PC-9 (cell line): ENCODE results near the gene LCOR. TPM values are rescaled to one million over a fixed set of nuclear protein-coding genes. Genes with fewer than 3 reads are reported as not detected.

Experiments used
- BruUV-seq: library from RNA; stranded (reverse); fragments of 400-500 nt; replicated peaks from 2 replicates; lab custom pipeline; 2021; lab: Mats Ljungman, UMichigan
- CTCF ChIA-PET: fragments of 300-600 bp; sonication (Branson Sonifier 250); formaldehyde crosslinking; loops from one replicate; lab custom pipeline; 2022; ENCODE audit warnings: antibody characterized with exemption; lab: Charles Lee
- POLR2A ChIA-PET: fragments of 300-600 bp; sonication (Branson Sonifier 250); formaldehyde crosslinking; loops from one replicate; lab custom pipeline; 2022; ENCODE audit warnings: antibody characterized with exemption; ENCODE audit not compliant: unreplicated experiment; lab: Charles Lee
- DNase-seq, 2 experiments: peaks; one replicate each; pipeline versions ENCODE4 v3.0.0 to v3.0.0-alpha.2; 2015 to 2022; ENCODE audit warnings: mixed read lengths in 1 of 2
- H2AFZ ChIP-seq: fragments of 200-600 bp; sonication (generic); 2 replicates; pipeline ENCODE4 v1.8.1; 2017; ENCODE audit warnings: antibody characterized with exemption
- H3F3A ChIP-seq: fragments of 200-600 bp; sonication (generic); 2 replicates; pipeline ENCODE4 v1.8.1; 2017; ENCODE audit warnings: antibody characterized with exemption, mild to moderate bottlenecking, low read depth; ENCODE audit not compliant: insufficient read depth
- H3K27ac ChIP-seq: fragments of 200-600 bp; sonication (generic); 2 replicates; pipeline ENCODE4 v1.6.1; 2016; ENCODE audit warnings: mixed run types
- H3K27me3 ChIP-seq: fragments of 200-600 bp; sonication (generic); 2 replicates; pipeline ENCODE4 v1.6.1; 2016; ENCODE audit warnings: low read depth, mixed run types; ENCODE audit not compliant: insufficient read depth
- H3K36me3 ChIP-seq: fragments of 200-600 bp; sonication (generic); 2 replicates; pipeline ENCODE4 v1.6.1; 2016; ENCODE audit warnings: low read depth, mixed run types
- H3K4me1 ChIP-seq: fragments of 200-600 bp; sonication (generic); replicated peaks from 2 replicates; pipeline ENCODE4 v1.6.1; 2016; ENCODE audit warnings: mixed run types; ENCODE audit not compliant: insufficient read depth
- H3K4me2 ChIP-seq: fragments of 200-600 bp; sonication (generic); 2 replicates; pipeline ENCODE4 v1.6.1; 2017; ENCODE audit warnings: mixed run types
- H3K4me3 ChIP-seq: fragments of 200-600 bp; sonication (generic); 2 replicates; pipeline ENCODE4 v1.6.1; 2016; ENCODE audit warnings: mixed run types
- H3K79me2 ChIP-seq: fragments of 200-600 bp; sonication (generic); 2 replicates; pipeline ENCODE4 v1.6.1; 2017; ENCODE audit warnings: low read depth, mixed run types
- H3K9me2 ChIP-seq: fragments of 200-600 bp; sonication (generic); 2 replicates; pipeline ENCODE4 v1.8.1; 2017; ENCODE audit warnings: mild to moderate bottlenecking; ENCODE audit not compliant: insufficient read depth
- H3K9me3 ChIP-seq: fragments of 200-600 bp; sonication (generic); 2 replicates; pipeline ENCODE4 v1.8.1; 2016; ENCODE audit warnings: low read depth; ENCODE audit not compliant: insufficient read depth
- H4K20me1 ChIP-seq: fragments of 200-600 bp; sonication (generic); 2 replicates; pipeline ENCODE4 v1.8.1; 2017; ENCODE audit not compliant: insufficient read depth
- EZH2 ChIP-seq: fragments of 200-600 bp; sonication (generic); IDR thresholded peaks from 2 replicates; pipeline ENCODE4 v1.8.0; 2017; ENCODE audit warnings: antibody characterized with exemption, low read depth
- intact Hi-C: fragments of 100-400 bp; cut with micrococcal nuclease; formaldehyde crosslinking; loops from one replicate; pipeline ENCODE4 v1.10.0; 2022; ENCODE audit not compliant: unreplicated experiment
- total RNA-seq: library from RNA; stranded (reverse); gene quantifications from 2 replicates; pipeline ENCODE4 v1.2.3, GENCODE V29; 2021
- TF ChIP-seq, protein P1 (sequence below): fragments of 200-600 bp; sonication (generic); conservative IDR thresholded peaks from 2 replicates; pipeline ENCODE4 v1.6.1; 2017; ENCODE audit warnings: mixed run types, antibody characterized with exemption, mild to moderate bottlenecking, moderate library complexity

LCOR gene
- total RNA-seq, 1 experiment from 2014 or later = 36.4 TPM

DNA sequence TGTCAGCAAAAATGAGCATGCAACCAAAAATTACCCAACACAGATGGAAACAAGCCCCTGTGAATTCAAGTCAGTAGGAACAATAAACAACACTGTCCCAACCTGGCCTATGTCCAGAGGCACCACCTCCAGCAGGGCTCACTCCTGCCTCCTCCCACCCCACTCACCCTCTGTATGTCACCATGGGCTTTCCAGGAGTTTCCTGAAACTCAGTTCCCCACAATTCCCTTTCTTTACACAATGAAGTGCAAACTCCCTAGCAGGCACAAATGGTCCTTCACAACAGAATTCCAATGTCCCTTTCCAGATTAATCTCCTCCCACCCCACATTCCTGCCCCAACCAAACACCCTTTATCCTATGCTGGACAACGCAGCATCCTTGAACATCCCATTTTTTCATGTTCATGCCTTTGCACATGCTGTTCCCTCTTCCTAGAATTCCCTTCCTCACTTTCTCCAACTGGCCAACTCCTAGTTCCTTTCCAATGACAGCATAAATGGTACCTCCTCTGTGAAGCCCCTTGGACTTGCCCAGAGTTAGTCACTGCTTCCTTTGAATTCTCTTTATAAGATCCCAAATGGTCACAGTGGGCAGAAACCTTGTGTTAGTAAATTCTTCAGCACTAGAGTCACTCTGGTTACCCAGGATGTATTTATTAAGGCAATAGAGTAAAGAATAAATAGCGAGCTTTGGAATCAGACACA, 196.2 kb downstream of the LCOR start:
- no peak for DNase-seq
- intact Hi-C loops = no loop called here

DNA sequence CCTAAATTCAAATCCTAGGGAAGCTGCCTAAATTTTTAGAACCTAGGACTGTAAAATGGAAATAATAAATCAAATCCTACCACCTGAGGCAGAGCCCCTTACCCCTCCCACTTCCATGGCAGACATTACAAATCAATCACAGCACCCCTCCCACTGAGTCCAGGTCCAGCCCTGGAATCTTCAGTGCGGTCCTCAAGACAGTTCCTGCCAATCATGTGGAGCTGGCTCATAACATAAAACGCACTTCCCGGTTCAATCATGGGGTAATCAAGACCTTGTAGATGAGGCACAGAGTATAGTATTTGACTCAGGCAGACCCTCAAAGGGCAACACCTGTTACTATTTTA, 196.7 kb downstream of the LCOR start:
- no peak for DNase-seq
- Histone ChIP-seq H4K20me1 (no peaks in the 10 kb centered on the region), H3K9me2 (no peaks in the 10 kb centered on the region), H3K9me3 (no peaks in the 10 kb centered on the region), H3K36me3 (no peaks in the 10 kb centered on the region), H3K27me3 (no peaks in the 10 kb centered on the region), H3F3A (no peaks in the 10 kb centered on the region), H3K4me1 (peaks cover 10% of the 10 kb centered on the region), H3K4me2 (no peak overlapping the region), H3K4me3 (no peak overlapping the region), H3K79me2 (no peaks in the 10 kb centered on the region), H2AFZ (no peak overlapping the region), H3K27ac (no peak overlapping the region)
- ChIA-PET CTCF (no interaction called here), POLR2A (no interaction called here)
- TF ChIP-seq, protein P1, sequence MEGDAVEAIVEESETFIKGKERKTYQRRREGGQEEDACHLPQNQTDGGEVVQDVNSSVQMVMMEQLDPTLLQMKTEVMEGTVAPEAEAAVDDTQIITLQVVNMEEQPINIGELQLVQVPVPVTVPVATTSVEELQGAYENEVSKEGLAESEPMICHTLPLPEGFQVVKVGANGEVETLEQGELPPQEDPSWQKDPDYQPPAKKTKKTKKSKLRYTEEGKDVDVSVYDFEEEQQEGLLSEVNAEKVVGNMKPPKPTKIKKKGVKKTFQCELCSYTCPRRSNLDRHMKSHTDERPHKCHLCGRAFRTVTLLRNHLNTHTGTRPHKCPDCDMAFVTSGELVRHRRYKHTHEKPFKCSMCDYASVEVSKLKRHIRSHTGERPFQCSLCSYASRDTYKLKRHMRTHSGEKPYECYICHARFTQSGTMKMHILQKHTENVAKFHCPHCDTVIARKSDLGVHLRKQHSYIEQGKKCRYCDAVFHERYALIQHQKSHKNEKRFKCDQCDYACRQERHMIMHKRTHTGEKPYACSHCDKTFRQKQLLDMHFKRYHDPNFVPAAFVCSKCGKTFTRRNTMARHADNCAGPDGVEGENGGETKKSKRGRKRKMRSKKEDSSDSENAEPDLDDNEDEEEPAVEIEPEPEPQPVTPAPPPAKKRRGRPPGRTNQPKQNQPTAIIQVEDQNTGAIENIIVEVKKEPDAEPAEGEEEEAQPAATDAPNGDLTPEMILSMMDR = no peak
- no peak for TF ChIP-seq EZH2
- intact Hi-C loops = no loop called here
- no TSS peak for BruUV-seq

More for the DNA sequence above, 196.2 kb downstream of the LCOR start:
- ChIA-PET POLR2A (interaction anchor here (0.7 kb wide), 1 partner anchor 82 kb away, joined by 9 read pairs; no protein-coding TSS in a partner anchor), CTCF (interaction anchor here (1.4 kb wide), 1 partner anchor 10 kb away, joined by 4 read pairs; no protein-coding TSS in a partner anchor)
- BruUV-seq = no TSS peak
- H3K9me2 ChIP-seq = no peaks in the 10 kb centered on the region
- no peaks in the 10 kb centered on the region for H3K9me3 ChIP-seq
- no peaks in the 10 kb centered on the region for H3K79me2 ChIP-seq
- H3F3A ChIP-seq = no peaks in the 10 kb centered on the region
- no peak overlapping the region for H3K4me2 ChIP-seq
- H3K27ac ChIP-seq = no peak overlapping the region
- no peak overlapping the region for H2AFZ ChIP-seq
- TF ChIP-seq, protein P1 = no peak
- TF ChIP-seq EZH2 = no peak
- H3K36me3 ChIP-seq = no peaks in the 10 kb centered on the region
- H3K27me3 ChIP-seq = no peaks in the 10 kb centered on the region
- no peak overlapping the region for H3K4me3 ChIP-seq
- H4K20me1 ChIP-seq = no peaks in the 10 kb centered on the region
- peaks cover 14% of the 10 kb centered on the region for H3K4me1 ChIP-seq

DNA sequence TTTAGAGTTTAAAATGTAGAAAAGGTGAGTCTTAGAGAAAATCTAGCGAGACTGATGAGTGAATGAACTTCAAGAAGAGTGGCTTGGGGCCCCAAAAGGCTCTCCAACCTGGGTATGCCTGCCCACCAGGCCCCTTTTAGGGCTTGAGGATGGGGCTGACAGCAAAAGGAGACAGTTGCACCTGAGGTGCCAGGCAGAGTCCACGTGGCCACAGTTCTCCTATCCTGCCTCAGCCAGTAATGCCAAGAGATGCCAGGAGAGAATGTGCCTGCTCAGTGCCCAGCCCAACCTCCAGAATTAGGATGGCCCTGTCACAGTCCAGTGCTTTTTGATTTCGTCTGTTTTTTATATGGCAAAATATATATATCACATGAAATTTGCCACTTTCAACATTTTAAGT, 197.2 kb downstream of the LCOR start:
- TF ChIP-seq, protein P1 = no peak
- TF ChIP-seq EZH2 = no peak
- no peak overlapping the region for H2AFZ ChIP-seq

More for the DNA sequence above, 197.2 kb downstream of the LCOR start:
- no TSS peak for BruUV-seq
- no peak overlapping the region for H3K27ac ChIP-seq
- intact Hi-C loops = no loop called here
- no peaks in the 10 kb centered on the region for H3K36me3 ChIP-seq
- H3F3A ChIP-seq = no peaks in the 10 kb centered on the region
- POLR2A ChIA-PET = no interaction called here
- H3K9me3 ChIP-seq = no peaks in the 10 kb centered on the region
- DNase-seq = no peak
- H3K4me3 ChIP-seq = no peak overlapping the region
- H3K27me3 ChIP-seq = no peaks in the 10 kb centered on the region
- no peaks in the 10 kb centered on the region for H4K20me1 ChIP-seq
- peaks cover 5% of the 10 kb centered on the region; the same call in 1 of the 2 replicates for H3K4me1 ChIP-seq
- H3K9me2 ChIP-seq = no peaks in the 10 kb centered on the region
- no peaks in the 10 kb centered on the region for H3K79me2 ChIP-seq
- CTCF ChIA-PET = no interaction called here
- H3K4me2 ChIP-seq = no peak overlapping the region
